Myocyte (in vitro differentiated cells): ENCODE data around the gene MAN1A2. TPM values are rescaled to one million over a fixed set of nuclear protein-coding genes. Genes with fewer than 3 reads are reported as not detected.
A peak's percentile ranks its signal among the peaks of the same experiment; 100 is the strongest.

Experiments used
- DNase-seq: peaks from one replicate; pipeline ENCODE4 v3.0.0-alpha.2; 2012; ENCODE audit warnings: low read depth
- total RNA-seq: library from RNA; depleted of rRNA; stranded (reverse); fragments of >200 nt; gene quantifications from 2 replicates; pipeline ENCODE4 v1.2.3, GENCODE V29; 2014

MAN1A2 gene
- total RNA-seq, 1 donor from 2014 or later = 46.0 TPM

DNA sequence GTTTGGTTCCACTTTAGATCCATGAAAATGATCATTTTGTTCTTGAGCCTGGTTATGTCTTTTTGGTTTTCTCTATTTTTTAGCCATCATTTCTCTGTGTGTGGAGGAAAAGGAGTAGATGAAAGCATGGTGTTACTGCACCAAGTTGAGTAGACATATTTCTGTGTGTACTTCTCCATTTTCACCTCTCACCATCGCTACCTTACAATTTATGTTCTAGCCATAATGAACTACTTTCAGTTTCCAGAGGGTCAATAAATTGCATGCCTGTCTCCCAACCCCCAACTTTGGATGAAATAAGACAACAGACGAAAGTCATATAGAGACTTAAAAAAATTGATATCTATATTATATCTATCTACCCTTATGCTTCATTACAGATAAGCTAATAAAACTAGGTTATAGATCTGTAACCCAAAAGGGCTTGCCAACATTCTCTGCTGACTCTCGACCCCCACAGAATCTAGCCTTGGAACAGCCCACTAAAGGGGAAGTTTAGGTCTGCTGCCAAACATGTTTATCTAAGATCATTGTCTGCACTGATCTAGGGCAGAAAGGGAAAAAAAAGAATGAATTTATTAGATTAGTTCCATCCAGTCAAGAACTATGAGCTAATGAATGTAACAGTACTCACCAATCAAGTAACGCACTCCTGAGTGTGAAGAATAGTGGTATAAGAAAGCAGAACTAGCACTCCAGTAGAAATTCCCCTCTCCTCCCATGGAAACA, 7.5 kb upstream of the MAN1A2 start:
- no peak for DNase-seq

- no peak for DNase-seq
Measured at GRCh38 chr1:117362986-117363385, 4.3 kb upstream of the MAN1A2 start.

- DNase-seq = no peak
Measured at GRCh38 chr1:117363571-117364048, 3.6 kb upstream of the MAN1A2 start.

GRCh38 chr1:117364240-117364639, 3.0 kb upstream of the MAN1A2 start:
- DNase-seq = no peak

DNA sequence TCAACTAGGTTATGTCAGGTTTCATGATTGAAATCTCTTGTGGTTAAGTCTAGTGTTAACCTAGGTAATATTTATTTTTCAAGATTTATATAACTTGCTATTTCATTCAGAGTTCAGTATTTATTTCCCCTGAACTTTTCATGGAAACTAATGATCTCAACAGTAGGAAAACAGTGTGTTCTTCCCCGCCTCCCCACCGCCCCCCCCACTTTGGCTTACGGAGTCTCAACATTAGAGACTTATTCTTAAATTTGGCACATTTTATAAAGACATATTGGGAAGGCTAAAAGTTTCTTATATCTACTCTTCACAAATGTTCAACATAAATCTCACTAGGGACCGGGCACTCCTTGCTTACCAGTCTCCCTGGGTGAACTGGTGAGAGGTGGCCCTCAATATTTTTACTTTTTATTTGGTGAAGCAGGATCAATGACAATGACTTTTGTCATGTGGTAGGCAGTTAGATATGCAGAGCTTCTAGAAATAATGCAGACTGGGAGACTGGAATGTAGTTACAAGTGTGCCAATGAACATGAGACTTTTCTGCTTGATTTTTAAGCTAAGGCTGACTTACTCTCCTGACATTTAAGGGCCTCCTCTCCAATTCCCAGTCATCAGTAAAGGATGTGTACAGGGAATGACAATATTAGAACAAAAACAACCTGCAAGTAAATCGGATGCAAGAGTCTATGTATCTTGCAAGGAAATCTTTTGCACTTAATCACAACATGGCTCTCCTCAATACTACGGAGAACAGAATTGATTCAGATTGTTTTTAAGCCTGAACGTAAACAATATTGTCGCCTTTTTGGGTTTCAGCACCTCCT, 1.7 kb upstream of the MAN1A2 start:
- no peak for DNase-seq

- DNase-seq = peak; percentile 86
Measured at GRCh38 chr1:117366177-117367045, 838 bp upstream of the MAN1A2 start.

DNA sequence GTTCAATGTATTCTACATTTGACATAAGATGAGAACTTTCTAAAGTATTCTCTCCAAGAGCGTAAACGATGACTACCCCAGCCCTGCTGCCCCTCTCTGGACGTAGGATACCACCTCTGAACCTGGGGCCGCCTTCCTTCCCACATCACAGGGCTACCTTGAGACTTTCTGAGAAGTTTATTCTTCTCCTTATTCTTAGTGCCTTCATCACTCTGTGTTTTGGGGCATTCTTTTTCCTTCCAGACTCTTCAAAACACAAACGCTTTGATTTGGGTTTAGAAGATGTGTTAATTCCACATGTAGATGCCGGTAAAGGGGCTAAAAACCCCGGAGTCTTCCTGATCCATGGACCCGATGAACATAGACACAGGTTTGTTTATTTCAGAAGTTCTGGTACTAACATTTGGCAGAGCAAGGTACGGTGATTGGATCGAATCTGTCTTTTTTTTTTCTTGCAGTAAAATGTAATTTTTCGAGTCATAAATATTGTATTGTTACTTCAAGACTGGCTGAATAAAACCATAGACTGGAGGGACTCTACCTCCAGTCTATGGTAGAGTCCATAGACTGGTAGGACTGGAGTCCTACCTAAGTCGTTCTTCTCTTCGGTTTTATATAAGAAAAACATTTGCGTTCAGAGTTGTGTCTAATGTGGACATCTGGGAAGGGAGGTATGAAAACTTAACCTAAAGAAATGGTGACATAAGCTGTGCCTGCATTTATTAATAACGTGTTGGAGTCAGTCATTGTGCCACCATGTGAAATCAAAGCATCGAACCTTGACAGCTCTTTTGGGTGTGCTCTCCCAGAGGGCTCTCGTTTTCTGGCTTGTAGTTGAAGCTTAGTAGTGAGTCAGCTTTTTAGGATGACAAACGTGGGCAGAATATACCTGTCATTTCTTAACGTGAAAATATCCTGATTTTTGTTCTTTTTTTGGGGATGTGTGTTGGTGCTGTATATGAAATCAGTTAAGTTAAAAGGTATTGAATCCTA, 1.2 kb downstream of the MAN1A2 start:
- peak; percentile 26 for DNase-seq

- DNase-seq = no peak
Measured at GRCh38 chr1:117370071-117370470, 2.8 kb downstream of the MAN1A2 start.

DNA sequence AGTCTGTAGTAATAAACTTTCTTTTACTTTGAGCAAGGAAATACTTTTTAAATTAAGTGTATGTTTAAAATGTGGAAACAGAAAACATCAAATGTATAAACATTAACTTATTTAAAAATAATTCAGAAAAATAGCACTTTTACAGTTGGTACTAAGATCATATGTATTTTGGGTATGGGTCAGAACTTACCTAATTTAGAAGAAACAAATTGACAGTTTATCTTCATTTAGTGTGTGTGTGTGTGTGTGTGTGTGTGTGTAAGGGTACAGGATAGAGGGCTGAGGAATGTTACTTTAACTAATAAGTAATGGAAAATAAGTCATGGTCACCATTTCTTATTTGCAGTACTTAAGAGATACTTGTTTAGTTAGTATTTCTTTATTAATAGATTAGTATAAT, 3.3 kb downstream of the MAN1A2 start:
- no peak for DNase-seq

DNA sequence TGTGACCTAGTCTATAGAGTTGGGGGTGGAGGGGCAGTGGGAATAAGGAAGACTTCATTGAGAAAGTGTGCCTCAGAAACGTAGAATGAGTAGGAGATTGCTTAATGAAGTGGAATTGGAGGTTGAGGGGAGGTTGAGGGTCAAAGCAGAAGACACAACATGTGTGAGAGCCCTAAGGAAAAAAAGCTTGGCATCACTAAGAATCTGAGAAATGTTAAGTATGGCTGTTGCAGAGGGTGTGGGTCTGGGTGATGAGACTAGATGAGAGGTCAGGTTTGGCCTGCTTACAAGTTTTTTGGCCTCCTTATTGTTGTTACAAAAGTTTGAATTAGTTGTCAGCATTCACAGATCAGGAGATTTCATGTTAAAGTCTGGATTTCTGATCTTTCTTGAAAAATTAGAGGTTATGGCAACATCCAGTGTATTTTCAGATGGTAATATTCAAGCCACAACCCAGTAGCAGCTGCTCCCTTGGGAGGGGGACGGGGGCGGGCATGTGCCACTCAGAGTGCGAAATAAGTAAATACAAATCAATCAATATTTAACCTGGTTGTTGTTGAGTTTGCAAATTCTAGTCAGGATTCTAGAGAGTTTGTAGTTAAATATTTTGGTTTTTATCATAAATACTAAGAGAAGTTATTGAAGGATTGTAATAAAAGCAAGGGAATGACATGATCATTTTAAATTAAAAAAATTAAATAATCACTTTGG, 4.3 kb downstream of the MAN1A2 start:
- DNase-seq = peak; percentile 63

GRCh38 chr1:117372863-117373412, 5.7 kb downstream of the MAN1A2 start:
- no peak for DNase-seq

- DNase-seq = no peak
Measured at GRCh38 chr1:117373932-117374331, 6.7 kb downstream of the MAN1A2 start.

DNA sequence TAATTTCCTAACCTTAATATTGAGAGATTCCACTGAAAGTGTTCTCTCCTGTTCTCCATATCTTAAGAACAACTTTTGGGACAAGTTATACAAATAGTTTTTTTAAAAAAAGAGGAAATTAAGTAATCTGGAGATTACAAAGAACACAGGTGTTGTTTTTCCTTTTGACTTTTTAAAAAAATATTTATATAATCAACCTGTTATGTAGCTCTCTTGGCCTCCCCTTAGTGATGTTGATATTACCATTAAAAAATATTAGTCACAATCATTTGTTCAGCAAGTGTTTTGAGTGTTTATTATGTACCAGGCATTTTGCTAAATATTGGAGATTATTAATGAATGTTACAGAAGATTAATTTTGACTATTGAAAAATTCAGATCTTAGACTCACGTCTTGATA, 8.1 kb downstream of the MAN1A2 start:
- no peak for DNase-seq

DNA sequence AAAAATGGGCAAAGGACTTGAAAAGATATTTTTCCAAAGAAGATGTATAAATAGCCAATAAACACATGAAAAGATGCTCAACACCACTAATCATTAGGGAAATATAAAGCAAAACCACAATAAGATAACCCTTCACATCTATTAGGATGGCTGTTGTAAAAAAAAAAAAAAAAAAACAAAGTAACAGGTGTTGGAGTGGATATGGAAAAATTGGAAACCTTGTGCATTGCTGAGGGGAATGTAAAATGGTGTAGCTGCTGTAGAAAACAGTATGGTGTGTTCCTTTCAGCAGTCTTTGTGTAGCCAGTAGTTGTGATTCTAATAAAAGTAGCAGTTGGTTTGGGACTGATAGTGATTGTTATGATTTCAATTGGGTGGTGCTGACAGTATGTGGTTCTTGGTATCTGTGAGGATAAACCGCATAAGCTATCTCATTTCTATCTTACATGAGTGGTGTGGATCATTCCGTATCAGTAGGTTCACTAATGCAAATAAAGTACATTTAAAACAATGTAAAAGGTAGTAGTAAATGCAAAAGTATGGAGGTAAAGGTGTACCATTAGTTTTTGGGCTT, 19.9 kb downstream of the MAN1A2 start:
- DNase-seq = no peak

- no peak for DNase-seq
Measured at GRCh38 chr1:117388328-117388727, 21.1 kb downstream of the MAN1A2 start.

- DNase-seq = no peak
Measured at GRCh38 chr1:117389284-117389683, 22.0 kb downstream of the MAN1A2 start.

- no peak for DNase-seq
Measured at GRCh38 chr1:117389779-117390178, 22.5 kb downstream of the MAN1A2 start.

DNA sequence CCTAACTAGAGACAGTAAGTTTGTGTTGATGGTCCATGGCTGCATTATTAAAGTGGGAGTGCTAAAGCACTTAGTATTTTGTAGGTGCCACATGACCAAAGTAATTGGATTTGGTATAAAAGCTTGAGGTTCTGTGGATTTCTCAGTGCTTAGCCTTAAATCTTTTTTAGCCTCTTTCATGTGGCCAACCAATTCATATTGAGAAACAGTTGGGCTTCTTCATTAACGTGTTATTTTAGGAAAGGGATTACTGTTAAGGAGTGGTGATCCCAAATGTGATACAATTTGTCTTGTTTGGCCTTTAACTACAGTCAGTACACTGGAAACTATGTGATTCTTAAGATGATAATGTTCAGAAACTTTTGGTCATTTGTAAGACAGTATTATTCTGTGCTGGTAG, 25.5 kb downstream of the MAN1A2 start:
- DNase-seq = peak; percentile 44

DNA sequence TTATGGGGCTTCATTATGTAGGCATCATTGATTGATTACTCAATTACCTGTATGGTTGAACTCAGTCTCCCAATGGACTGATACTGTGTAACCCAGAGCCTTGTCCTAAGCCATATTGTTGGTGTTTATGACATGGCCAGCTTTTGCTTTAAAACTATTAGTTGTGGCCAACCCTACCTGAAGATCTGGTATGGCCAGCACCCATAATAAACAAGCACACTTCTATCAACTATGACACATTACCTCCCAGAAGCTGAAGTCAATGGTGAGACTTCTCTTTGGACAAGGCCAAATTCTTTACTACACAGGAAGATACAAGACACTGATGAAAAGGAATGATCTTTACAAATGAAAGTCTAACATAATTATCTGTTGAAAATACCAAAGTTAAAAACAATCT, 28.8 kb downstream of the MAN1A2 start:
- no peak for DNase-seq
